ENCODE measurements around the gene VSTM5. TPM values are rescaled to one million over a fixed set of nuclear protein-coding genes. Genes with fewer than 3 reads are reported as not detected.
A peak's percentile ranks its signal among the peaks of the same experiment; 100 is the strongest.
"Not testable (repeated sequence)": the region's sequence is repeated elsewhere in the genome, so short reads cannot be mapped to it uniquely, and the experiment has no call there.

Gene VSTM5, protein sequence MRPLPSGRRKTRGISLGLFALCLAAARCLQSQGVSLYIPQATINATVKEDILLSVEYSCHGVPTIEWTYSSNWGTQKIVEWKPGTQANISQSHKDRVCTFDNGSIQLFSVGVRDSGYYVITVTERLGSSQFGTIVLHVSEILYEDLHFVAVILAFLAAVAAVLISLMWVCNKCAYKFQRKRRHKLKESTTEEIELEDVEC
- under 1 TPM in 1 of 4 donors, not detected in 3; 0.79 TPM for total RNA-seq

DNA sequence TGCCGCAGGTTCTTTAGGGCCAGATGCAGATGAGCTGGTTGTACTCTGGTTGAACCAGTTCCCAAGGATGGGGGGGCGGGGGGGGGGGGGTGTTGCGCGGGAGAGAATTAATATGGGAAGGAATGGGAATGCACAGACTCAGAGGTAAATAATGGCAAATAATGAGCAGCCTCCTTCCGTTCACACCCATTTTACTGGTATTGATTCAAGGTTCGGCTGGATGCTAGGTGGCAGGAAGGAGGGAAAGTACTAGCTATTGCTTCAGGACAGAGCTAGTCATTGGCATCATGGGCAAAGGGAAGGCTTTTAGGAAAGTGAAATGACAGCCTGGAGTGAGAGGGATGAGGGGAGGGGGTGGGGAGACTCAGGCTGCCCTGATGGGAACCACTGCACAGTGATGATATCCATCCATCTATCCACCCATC lies at the start of gene VSTM5:
Gene VSTM5, minus strand, starts transcription at position 25 of the 425 bp plus-strand sequence. CDS start 116 bp downstream, outside the sequence.
- TF ChIP-seq CTCF (IDR thresholded peaks at IDR 0.05) = no peak
- ATAC-seq (ENCODE audit: low FRiP score) (no peak), DNase-seq (ENCODE audit: low spot score) (no peak)

GRCh38 chr11:93895106-93895862 lies 44.9 kb upstream of the VSTM5 start:
- DNase-seq (ENCODE audit: low spot score) (no peak), ATAC-seq (ENCODE audit: low FRiP score) (no peak)
- TF ChIP-seq CTCF (IDR thresholded peaks at IDR 0.05) = peak in 1 of 3 donors; percentile 19

DNA sequence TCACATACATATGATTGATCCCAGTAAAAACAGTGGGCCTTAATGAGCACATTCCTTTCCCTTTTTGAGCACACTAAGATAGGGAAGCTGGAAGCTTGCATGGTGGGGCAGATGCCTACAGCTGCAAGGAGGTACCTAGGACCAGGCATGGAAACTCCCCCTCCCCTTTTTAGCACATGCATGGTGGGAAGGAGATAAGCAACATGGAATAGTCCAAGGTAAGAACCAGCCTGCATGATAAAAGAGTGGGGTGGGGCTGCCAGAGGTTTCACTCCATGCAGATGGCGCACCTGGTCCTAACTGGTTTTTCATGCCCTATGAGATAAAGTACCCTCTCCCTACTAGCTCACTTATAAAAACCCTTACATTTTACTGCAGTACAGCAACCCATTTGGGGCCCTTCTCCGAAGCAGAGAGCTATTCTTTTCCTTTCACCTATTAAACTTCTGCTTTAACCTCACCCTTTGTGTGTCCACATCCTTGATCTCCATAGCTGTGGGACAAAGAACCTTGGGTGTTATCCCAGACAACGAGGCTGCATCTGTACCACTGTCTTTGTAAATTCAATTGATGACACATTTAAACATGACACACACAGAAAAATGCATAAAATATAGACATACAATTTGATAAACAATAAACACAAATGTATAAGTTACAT lies 40.1 kb upstream of the VSTM5 start:
- no peak for DNase-seq (ENCODE audit: low spot score)
- ATAC-seq (ENCODE audit: low FRiP score) = no peak
- TF ChIP-seq CTCF (IDR thresholded peaks at IDR 0.05) = no peak

GRCh38 chr11:93887111-93887510 lies 36.7 kb upstream of the VSTM5 start:
- TF ChIP-seq CTCF (IDR thresholded peaks at IDR 0.05) = no peak
- DNase-seq (ENCODE audit: low spot score) = no peak
- ATAC-seq (ENCODE audit: low FRiP score) = no peak

DNA sequence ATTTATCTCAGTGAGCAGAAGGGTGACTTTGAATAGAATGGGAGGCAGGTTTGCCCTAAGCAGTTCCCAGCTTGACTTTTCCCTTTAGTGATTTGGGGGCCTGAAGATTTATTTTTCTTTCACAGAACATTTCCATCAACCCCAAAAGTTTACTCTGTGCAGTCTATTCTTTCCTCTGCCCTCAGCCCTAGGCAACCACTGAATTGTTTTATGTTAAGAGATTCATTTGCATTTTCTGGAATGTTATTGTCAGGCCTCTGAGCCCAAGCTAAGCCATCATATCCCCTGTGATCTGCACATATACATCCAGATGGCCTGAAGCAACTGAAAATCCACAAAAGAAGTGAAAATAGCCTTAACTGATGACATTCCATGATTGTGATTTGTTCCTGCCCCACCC lies 28.7 kb upstream of the VSTM5 start:
- ATAC-seq (ENCODE audit: low FRiP score); DNase-seq (ENCODE audit: low spot score): not testable (repeated sequence)

DNA sequence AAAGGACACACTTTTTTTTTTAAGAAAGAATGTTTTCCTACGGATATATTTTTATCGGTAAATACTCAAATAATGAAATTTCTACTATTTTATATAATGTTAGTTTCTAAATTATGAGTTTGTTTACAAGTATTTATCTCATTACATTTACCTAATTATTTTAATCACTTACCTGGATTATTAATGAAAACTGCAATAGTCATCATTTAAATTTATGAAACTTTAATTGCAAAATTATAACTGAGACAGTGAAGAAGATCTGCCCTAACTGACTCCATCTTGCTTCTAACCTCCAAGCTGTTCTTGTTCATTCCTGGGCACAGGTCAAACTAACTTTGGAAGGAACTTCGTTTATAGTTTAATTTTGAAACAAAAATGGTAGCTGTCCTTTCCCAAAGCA lies 25.2 kb upstream of the VSTM5 start:
- DNase-seq (ENCODE audit: low spot score) = no peak
- ATAC-seq (ENCODE audit: low FRiP score) = no peak
- no peak for TF ChIP-seq CTCF (IDR thresholded peaks at IDR 0.05)

DNA sequence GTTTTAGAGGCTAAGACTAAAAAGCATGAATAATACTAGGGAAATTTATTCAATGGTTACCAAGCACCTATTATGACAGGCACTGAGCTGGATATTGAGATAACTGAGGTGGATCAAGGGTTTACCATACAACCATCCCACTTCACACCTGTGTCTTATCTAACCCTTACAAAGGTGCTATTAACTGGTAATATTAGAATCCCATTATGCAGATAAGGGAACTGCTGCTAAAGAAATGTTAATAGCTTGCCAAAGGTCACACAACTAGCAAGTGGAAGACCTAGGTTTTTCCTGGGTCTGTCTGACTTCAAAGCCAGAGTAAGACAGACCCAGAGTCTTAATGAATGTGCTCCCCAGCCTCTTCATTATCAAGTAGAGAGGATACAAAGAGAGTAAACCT lies 21.1 kb upstream of the VSTM5 start:
- no peak for DNase-seq (ENCODE audit: low spot score)
- no peak for TF ChIP-seq CTCF (IDR thresholded peaks at IDR 0.05)
- no peak for ATAC-seq (ENCODE audit: low FRiP score)
